GM12874 (cell line): Measurements from ENCODE around the gene RWDD2A.

Experiments
- TF ChIP-seq, protein P1 (sequence below): IDR thresholded peaks from 2 replicates; pipeline ENCODE4 v1.5.1; 2011; ENCODE audit warnings: low read depth, mild to moderate bottlenecking, control low read depth, low read length, moderate library complexity; ENCODE audit not compliant: insufficient read depth

Gene RWDD2A

DNA sequence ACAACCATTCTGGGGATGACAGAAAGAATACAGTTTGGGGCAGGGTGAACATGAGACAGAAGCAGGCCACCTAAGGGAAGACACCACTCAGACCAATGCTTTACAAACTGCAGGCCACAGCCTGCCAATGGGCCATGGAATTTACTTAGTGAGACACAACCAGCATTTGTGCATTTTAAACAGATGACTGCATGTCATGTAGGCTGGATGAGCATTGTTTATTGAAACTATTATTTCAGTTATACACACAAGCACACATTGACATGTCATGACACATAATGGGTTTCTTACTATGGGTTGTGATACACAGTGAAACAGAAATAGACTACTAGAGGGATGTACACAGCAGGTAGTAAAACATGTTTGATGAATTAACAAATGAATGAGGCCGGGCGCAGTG is 8.1 kb upstream of the RWDD2A start:
- TF ChIP-seq, protein P1, sequence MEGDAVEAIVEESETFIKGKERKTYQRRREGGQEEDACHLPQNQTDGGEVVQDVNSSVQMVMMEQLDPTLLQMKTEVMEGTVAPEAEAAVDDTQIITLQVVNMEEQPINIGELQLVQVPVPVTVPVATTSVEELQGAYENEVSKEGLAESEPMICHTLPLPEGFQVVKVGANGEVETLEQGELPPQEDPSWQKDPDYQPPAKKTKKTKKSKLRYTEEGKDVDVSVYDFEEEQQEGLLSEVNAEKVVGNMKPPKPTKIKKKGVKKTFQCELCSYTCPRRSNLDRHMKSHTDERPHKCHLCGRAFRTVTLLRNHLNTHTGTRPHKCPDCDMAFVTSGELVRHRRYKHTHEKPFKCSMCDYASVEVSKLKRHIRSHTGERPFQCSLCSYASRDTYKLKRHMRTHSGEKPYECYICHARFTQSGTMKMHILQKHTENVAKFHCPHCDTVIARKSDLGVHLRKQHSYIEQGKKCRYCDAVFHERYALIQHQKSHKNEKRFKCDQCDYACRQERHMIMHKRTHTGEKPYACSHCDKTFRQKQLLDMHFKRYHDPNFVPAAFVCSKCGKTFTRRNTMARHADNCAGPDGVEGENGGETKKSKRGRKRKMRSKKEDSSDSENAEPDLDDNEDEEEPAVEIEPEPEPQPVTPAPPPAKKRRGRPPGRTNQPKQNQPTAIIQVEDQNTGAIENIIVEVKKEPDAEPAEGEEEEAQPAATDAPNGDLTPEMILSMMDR: no peak

DNA sequence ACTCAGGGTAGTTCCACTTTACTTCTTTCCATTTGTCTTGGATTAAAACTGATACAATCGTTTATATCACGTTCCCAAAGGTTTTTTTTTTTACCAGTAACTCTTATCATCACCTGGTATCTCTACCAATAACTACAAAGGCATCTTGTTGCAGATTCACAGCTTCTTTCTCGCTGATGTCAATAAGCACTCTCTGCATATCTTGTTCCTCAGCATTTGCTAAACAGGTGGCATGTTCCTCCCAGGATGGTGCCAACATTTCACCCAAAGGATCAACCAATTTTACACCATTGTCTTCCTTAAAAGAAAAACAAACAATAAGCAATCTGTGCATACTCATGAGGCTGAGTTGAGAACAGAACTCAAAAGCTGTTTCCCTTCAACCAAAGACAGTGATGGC is 4.7 kb upstream of the RWDD2A start:
- TF ChIP-seq, protein P1: no peak

DNA sequence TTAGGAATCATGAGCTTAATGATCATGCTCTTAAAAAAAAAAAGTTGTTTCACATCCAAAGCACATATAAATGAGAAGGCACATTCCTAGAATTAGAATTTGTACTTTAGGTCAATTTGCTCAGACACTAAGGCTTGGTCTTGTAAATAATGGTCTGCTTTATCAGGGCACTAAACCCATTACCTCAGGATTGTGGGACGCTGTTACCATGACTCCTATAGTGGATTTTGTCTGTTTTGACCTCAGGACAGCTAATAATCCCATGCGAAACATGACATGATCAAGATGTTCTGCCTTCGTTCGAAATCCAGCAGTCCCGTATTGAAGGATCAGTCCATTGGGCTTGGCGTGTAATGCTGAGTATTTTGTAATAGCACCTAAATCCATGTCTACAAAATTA is 2.5 kb upstream of the RWDD2A start:
- TF ChIP-seq, protein P1: no peak

DNA sequence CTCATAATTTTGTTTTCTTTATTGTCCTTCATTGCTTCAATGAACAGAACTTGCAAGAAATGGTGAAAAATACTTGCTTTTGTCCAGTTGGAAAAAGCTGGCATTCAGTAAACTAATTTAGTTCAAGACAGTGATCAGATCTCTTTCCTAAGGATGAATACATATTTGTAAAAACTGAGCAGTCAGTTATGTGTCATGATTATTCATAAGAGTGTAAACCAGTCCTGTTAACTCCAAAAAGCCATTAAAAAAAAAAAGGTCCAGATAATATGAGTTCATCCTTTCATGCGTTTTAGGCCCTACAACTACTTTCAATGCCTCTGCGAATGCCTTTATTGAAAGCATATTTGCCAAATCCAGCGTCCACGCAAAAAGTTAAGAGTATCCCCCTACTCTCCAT is 701 bp upstream of the RWDD2A start:
- TF ChIP-seq, protein P1: no peak

DNA sequence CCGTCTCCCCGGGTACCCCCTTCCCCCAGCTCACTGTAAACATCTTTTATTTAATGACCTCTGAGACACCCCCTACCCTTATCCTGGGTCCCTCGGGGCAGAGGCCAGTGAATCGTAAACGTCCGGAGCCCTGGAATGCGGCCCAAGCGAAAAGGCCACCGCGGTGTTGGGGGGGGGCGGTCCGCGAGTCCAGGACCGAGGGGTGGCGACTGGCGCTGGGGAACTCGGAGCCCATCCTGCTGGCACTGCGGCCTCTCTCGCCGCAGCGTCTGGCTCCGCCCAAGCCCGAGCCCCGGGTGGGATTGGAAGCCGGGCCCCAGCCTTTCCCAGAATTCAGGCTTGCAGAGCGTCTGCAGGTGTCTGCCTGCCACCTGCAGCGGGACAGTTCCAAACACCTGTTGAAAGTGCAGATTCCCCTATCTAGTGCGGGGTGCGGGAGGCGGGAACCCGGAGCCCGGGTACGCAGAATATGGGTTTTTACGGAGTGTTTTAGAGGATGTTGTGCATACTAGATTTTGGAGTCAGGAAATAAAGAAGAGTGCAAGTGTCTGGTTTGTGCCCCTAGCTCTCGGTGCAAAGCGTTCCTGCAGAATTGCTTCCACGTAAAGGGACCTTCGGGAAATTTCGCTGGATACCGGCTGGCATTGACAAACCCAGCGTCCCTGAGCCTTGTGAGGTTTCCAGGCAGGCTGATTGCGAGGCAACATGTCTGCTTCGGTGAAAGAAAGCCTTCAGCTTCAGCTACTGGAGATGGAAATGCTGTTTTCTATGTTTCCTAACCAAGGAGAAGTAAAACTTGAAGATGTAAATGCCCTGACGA is 800 bp downstream of the RWDD2A start:
- TF ChIP-seq, protein P1: no peak

DNA sequence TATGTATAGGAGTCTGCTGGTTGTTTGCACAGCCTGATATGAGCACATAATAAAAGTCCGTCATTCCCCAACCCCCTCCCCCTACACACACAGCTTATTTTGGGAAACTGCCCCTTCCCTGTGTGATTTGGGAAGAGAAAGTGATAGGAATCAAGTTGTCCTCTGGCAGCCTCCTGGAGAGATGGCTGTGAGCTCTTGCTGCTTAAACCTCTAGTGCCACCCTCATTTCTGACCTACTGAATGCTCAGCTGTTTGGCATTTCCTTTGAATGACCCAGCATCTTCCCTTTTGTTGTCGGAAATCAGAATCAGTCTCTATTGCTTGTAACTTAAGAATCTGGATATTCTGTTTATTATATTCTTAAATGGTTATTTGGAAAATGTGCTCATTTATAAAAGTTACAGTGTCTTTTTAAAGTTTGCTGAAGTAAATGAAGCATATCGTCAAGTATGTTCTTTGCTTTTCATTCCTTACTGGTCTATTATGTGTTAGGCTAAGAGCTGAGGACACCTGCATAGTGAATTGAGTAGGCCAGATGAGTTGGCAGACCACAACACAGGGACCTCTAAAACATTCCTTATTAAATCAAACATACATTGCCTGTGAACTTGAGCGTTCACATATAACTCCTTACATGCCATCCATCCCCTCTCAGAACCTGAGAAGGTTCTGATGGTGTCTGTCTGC is 5.5 kb downstream of the RWDD2A start:
- TF ChIP-seq, protein P1: no peak

DNA sequence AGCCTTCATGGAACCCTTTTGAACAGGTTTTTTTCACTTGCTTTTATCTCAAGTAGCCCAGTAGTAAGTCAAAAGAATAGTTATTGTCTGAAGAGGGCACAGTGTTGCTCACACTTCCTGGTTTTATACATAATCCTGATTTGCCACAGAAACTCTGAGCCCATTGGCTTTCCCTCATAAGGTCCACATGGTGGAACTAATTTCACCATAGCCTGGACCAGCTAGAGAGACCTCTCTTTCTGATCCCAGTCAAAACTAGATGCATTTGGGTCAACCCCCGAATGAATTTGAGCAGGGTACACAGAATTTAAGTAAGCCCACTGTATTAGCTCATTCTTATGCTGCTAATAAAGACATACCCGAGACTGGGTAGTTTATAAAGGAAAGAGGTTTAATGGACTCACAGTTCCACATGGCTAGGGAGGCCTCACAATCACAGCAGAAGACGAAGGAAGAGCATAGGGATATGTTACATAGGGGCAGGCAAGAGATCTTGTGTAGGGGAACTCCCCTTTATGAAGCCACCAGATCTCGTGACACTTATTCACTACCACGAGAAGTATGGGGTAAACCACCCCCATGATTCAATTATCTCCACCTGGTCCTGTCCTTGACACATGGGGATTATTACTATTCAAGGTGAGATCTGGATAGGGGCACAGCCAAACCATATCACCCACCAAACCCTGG is 6.2 kb downstream of the RWDD2A start:
- TF ChIP-seq, protein P1: no peak
